DND-41 (cell line): ENCODE measurements around the gene EPS8L3.

Experiments
- CTCF ChIP-seq: IDR thresholded peaks from 2 replicates; pipeline ENCODE4 v1.5.1; 2012; ENCODE audit warnings: borderline replicate concordance, low read length, moderate library complexity, mild to moderate bottlenecking; ENCODE audit not compliant: poor library complexity, severe bottlenecking; ENCODE audit errors: extremely low read depth
- EZH2 ChIP-seq: IDR thresholded peaks from 3 replicates; pipeline ENCODE4 v1.6.1; 2012; ENCODE audit warnings: borderline replicate concordance, low read depth, mild to moderate bottlenecking, moderate library complexity, low read length, inconsistent platforms; ENCODE audit not compliant: severe bottlenecking

DNA sequence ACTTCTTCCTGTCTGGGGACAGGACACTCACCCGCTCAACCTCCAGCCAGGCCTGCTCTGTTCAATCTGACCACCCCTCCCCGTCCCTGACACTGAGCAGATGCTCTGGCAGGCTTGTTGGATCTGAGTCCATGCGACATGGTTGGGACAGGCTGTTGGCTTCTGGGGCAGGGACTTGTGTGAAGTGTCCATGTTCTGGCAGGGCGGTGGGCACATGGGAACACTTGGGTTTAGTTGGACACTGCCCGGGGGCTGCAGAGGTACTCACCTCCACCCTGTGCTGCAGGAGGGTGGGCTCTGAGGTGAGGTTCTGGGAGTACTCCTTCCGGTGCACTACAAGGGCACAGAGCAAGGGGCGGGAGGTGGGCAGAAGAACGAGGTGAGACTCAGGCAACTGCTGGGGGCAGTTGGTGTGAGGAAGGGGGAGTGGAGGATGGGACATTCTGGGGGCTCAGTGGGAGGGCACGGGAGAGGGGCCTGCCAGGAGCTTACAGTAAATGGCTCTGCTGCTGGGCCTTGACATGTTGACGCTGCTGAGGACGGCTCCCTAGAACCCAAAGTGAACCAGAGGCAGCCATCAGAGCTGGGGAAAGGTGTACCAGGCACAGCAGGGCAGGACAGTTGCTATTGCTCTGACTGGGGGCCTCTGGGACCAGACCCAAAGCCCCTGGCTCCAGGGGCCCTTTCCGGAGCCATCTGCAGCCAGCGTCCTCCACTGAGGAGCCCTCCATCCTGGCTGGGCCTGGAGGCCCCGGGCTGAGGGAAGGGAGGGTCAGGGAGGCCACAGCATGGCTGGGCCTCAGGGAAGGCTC lies 2.3 kb downstream of the EPS8L3 start:
- TF ChIP-seq CTCF: no peak
- TF ChIP-seq EZH2: no peak
